SK-N-SH (cell line): ENCODE results near the gene MTMR11. TPM values are rescaled to one million over a fixed set of nuclear protein-coding genes. Genes with fewer than 3 reads are reported as not detected.

Experiments used
- CTCF ChIA-PET: fragments of 300-600, 350-600 bp; formaldehyde crosslinking; extraction: SDS; loops from one replicate; lab custom pipeline; 2021; lab: Yijun Ruan, JAX
- POLR2A ChIA-PET: fragments of 350-600 bp; sonication (Branson Sonifier 250); formaldehyde crosslinking; extraction: SDS; loops from one replicate; lab custom pipeline; 2020; ENCODE audit warnings: antibody characterized with exemption, inconsistent platforms; lab: Yijun Ruan, JAX
- DNase-seq: peaks from one replicate; pipeline ENCODE4 v3.0.0; 2012
- H2AFZ ChIP-seq: fragments of 200-600 bp; sonication (generic); 2 replicates; pipeline ENCODE4 v1.8.1; 2016; ENCODE audit warnings: antibody characterized with exemption, mild to moderate bottlenecking, low read depth
- H3F3A ChIP-seq: fragments of 200-600 bp; sonication (generic); replicated peaks from 2 replicates; pipeline ENCODE3; 2016; ENCODE audit warnings: antibody characterized with exemption, mild to moderate bottlenecking; ENCODE audit not compliant: insufficient read depth
- H3K27ac ChIP-seq, 2 experiments: fragments of 200-500 bp in 1 of 2; fragments of 200-600 bp in 1 of 2; sonication (Bioruptor generic) in 1 of 2; sonication (generic), shearing (Covaris generic) in 1 of 2; 2 replicates each; pipeline versions ENCODE4 v1.5.1 to v1.6.1; 2014 to 2016; ENCODE audit warnings: low read depth in 2 of 2, inconsistent platforms in 1 of 2, low read length in 1 of 2, mild to moderate bottlenecking in 1 of 2, mixed read lengths in 1 of 2
- H3K27me3 ChIP-seq: fragments of 200-600 bp; sonication (generic), shearing (Covaris generic); 2 replicates; pipeline ENCODE4 v1.6.1; 2016; ENCODE audit warnings: mixed run types; ENCODE audit not compliant: insufficient read depth
- H3K36me3 ChIP-seq, 2 experiments: fragments of 200-500 bp in 1 of 2; fragments of 200-600 bp in 1 of 2; sonication (Bioruptor generic) in 1 of 2; sonication (generic) in 1 of 2; replicated peaks in 1 of 2; 2 replicates each; pipeline versions ENCODE3 to v1.5.1; 2014 to 2016; ENCODE audit warnings: low read length in 1 of 2, mild to moderate bottlenecking in 1 of 2; ENCODE audit not compliant: insufficient read depth in 2 of 2, control insufficient read depth in 1 of 2
- H3K4me1 ChIP-seq, 2 experiments: fragments of 200-500 bp in 1 of 2; fragments of 200-600 bp in 1 of 2; sonication (Bioruptor generic) in 1 of 2; sonication (generic), shearing (Covaris generic) in 1 of 2; 2 replicates each; pipeline versions ENCODE4 v1.5.1 to v1.6.1; 2014 to 2016; ENCODE audit warnings: low read depth in 1 of 2, low read length in 1 of 2, mixed run types in 1 of 2; ENCODE audit not compliant: insufficient read depth in 2 of 2, control insufficient read depth in 1 of 2
- H3K4me2 ChIP-seq: fragments of 200-600 bp; sonication (generic), shearing (Covaris generic); 2 replicates; pipeline ENCODE4 v1.6.1; 2017; ENCODE audit warnings: mixed run types
- H3K4me3 ChIP-seq, 2 experiments: fragments of 200-500 bp in 1 of 2; fragments of 200-600 bp in 1 of 2; sonication (Bioruptor generic) in 1 of 2; sonication (generic), shearing (Covaris generic) in 1 of 2; 2 replicates each; pipeline versions ENCODE4 v1.5.1 to v1.8.1; 2014 to 2016; ENCODE audit warnings: low read depth in 2 of 2, inconsistent platforms in 1 of 2, low read length in 1 of 2, mild to moderate bottlenecking in 1 of 2, mixed read lengths in 1 of 2, moderate library complexity in 1 of 2
- H3K79me2 ChIP-seq: fragments of 200-600 bp; sonication (generic); 2 replicates; pipeline ENCODE4 v1.8.1; 2017; ENCODE audit warnings: mild to moderate bottlenecking; ENCODE audit not compliant: insufficient read depth
- H3K9ac ChIP-seq: fragments of 200-600 bp; sonication (generic); 2 replicates; pipeline ENCODE4 v1.6.1; 2017; ENCODE audit warnings: mixed run types
- H3K9me2 ChIP-seq: fragments of 200-600 bp; sonication (generic); 2 replicates; pipeline ENCODE4 v1.6.1; 2017; ENCODE audit warnings: mixed run types
- H3K9me3 ChIP-seq: fragments of 200-600 bp; sonication (generic); 2 replicates; pipeline ENCODE4 v1.6.1; 2017; ENCODE audit warnings: mixed run types, mild to moderate bottlenecking, moderate library complexity
- H4K20me1 ChIP-seq: fragments of 200-600 bp; sonication (generic); 2 replicates; pipeline ENCODE4 v1.6.1; 2017; ENCODE audit warnings: mild to moderate bottlenecking, mixed run types; ENCODE audit not compliant: insufficient read depth
- CHD2 ChIP-seq: fragments of 150-350 bp; IDR thresholded peaks from 2 replicates; pipeline ENCODE4 v1.6.1; 2018; ENCODE audit warnings: low read length; ENCODE audit not compliant: partially characterized antibody
- CTCF ChIP-seq: fragments of 200-600 bp; sonication (generic); IDR thresholded peaks from 2 replicates; pipeline ENCODE4 v1.6.1; 2017; ENCODE audit warnings: antibody characterized with exemption, mild to moderate bottlenecking, moderate library complexity
- EZH2phosphoT487 ChIP-seq: fragments of 200-600 bp; sonication (generic); IDR thresholded peaks from 2 replicates; pipeline ENCODE4 v1.6.1; 2017; ENCODE audit warnings: low read depth, mixed run types, mild to moderate bottlenecking, antibody characterized with exemption, moderate library complexity, borderline replicate concordance
- FOSL2 ChIP-seq: IDR thresholded peaks from 2 replicates; pipeline ENCODE4 v1.4.0; 2012; ENCODE audit warnings: low read depth, mild to moderate bottlenecking, moderate library complexity, borderline replicate concordance
- FOXM1 ChIP-seq: IDR thresholded peaks from 2 replicates; pipeline ENCODE4 v1.4.0; 2012; ENCODE audit warnings: low read depth, mild to moderate bottlenecking
- GATA2 ChIP-seq: sonication (generic); formaldehyde crosslinking; IDR thresholded peaks from 2 replicates; pipeline ENCODE4 v1.5.0; 2020; ENCODE audit warnings: mild to moderate bottlenecking, missing genetic modification reagents
- JUND ChIP-seq: IDR thresholded peaks from 2 replicates; pipeline ENCODE4 v1.4.0; 2012
- MEF2A ChIP-seq: IDR thresholded peaks from 2 replicates; pipeline ENCODE4 v1.4.0; 2012; ENCODE audit warnings: low read depth, borderline replicate concordance
- MXI1 ChIP-seq: IDR thresholded peaks from 2 replicates; pipeline ENCODE4 v1.6.1; 2012; ENCODE audit warnings: mild to moderate bottlenecking, low read depth, low read length, improper control_type of control experiment
- NFIC ChIP-seq: IDR thresholded peaks from 2 replicates; pipeline ENCODE4 v1.4.0; 2012; ENCODE audit warnings: borderline replicate concordance
- NRF1 ChIP-seq: IDR thresholded peaks from 2 replicates; pipeline ENCODE4 v1.6.1; 2012; ENCODE audit warnings: low read depth, mild to moderate bottlenecking, low read length
- POLR2AphosphoS5 ChIP-seq: IDR thresholded peaks from 2 replicates; pipeline ENCODE4 v1.6.1; 2012; ENCODE audit warnings: low read depth, low read length
- RAD21 ChIP-seq: IDR thresholded peaks from 2 replicates; pipeline ENCODE4 v1.6.1; 2012; ENCODE audit warnings: mild to moderate bottlenecking, low read length
- REST ChIP-seq: IDR thresholded peaks from 2 replicates; pipeline ENCODE4 v1.6.1; 2012; ENCODE audit warnings: mild to moderate bottlenecking, low read depth, low read length, moderate library complexity
- RXRA ChIP-seq: IDR thresholded peaks from 2 replicates; pipeline ENCODE4 v1.4.0; 2012; ENCODE audit warnings: low read depth, mild to moderate bottlenecking, borderline replicate concordance
- SIN3A ChIP-seq: IDR thresholded peaks from 2 replicates; pipeline ENCODE4 v1.6.1; 2012; ENCODE audit warnings: low read depth, mild to moderate bottlenecking, low read length, moderate library complexity, borderline replicate concordance
- TCF12 ChIP-seq: IDR thresholded peaks from 2 replicates; pipeline ENCODE4 v1.4.0; 2012
- ZBTB33 ChIP-seq: IDR thresholded peaks from 2 replicates; pipeline ENCODE4 v1.4.0; 2012; ENCODE audit warnings: low read depth, borderline replicate concordance
- whole genome bisulfite sequencing: methylation state at CpG from one replicate; pipeline ENCODE4 v1.1.6; 2017; ENCODE audit warnings: low lambda C conversion rate; 5-methylcytosine and 5-hydroxymethylcytosine counted together
- polyA plus RNA-seq, 3 experiments: library from polyadenylated mRNA; depleted of rRNA; stranded (reverse); fragments of >200 nt; gene quantifications; 2 replicates each; pipeline ENCODE4 v1.2.3, GENCODE V29; 2012

Gene MTMR11
- polyA plus RNA-seq, 1 of the 3 experiments (the other 2 are of a cell fraction): 9.4 TPM

GRCh38 chr1:149937759-149938158 lies 1.1 kb upstream of the MTMR11 start (continued):
- TF ChIP-seq REST (no peak), CHD2 (no peak), RAD21 (no peak), GATA2 (CRISPR knock-in tag) (no peak)

- no peak overlapping the region; the same call in 1 of the 2 replicates for H2AFZ ChIP-seq
- H3K4me1 ChIP-seq: peaks cover 22 to 29% of the 10 kb centered on the region in 2 experiments
- no peaks in the 10 kb centered on the region for H4K20me1 ChIP-seq
- CTCF ChIA-PET: interaction anchor here (0.8 to 2.9 kb wide), 4 partner anchors 9 to 232 kb away, joined by 3 to 10 read pairs (median 4); partner anchors contain the start of gene SF3B4
- 58% methylated on average over 8 of the region's 8 CpGs for WGBS
- peaks cover 3 to 5% of the 10 kb centered on the region in 2 experiments for H3K36me3 ChIP-seq
- H3K9me2 ChIP-seq: no peaks in the 10 kb centered on the region
- TF ChIP-seq SIN3A: no peak
- TF ChIP-seq MXI1: no peak
- no peak for TF ChIP-seq REST
- TF ChIP-seq FOSL2: no peak
- no peak for TF ChIP-seq JUND
- TF ChIP-seq POLR2AphosphoS5: peak; percentile 39
- TF ChIP-seq RXRA: no peak
- TF ChIP-seq FOXM1: no peak
- no peak for TF ChIP-seq NFIC
- no peak for TF ChIP-seq GATA2 (CRISPR knock-in tag)
- no peak for TF ChIP-seq ZBTB33
- peak; percentile 19; the same call in 1 of the 2 replicates for TF ChIP-seq CTCF
- TF ChIP-seq MEF2A: no peak
- no peak for TF ChIP-seq EZH2phosphoT487
- TF ChIP-seq NRF1: no peak
- TF ChIP-seq TCF12: no peak
- TF ChIP-seq, all 33 proteins: peak for 2
- H3K27ac ChIP-seq: peak overlapping the region; percentile 73 to 83
- H3K9me3 ChIP-seq: no peaks in the 10 kb centered on the region
- POLR2A ChIA-PET: interaction anchor here (1.3 to 3.4 kb wide), 2 partner anchors 9 to 50 kb away, joined by 4 to 30 read pairs; a partner anchor contains a TSS
- H3F3A ChIP-seq: peaks cover 42% of the 10 kb centered on the region
- H3K4me3 ChIP-seq: peak overlapping the region; percentile 51; a peak in 2 of 4 replicates
- no peaks in the 10 kb centered on the region for H3K27me3 ChIP-seq
- H3K79me2 ChIP-seq: no peaks in the 10 kb centered on the region
- peak overlapping the region; percentile 58; the same call in 1 of the 2 replicates for H3K9ac ChIP-seq
- no peak for DNase-seq
- peak overlapping the region; percentile 64 for H3K4me2 ChIP-seq
Measured at GRCh38 chr1:149936992-149937705, 470 bp upstream of the MTMR11 start.
